ENCODE measurements around the gene MGRN1.

Gene MGRN1

DNA sequence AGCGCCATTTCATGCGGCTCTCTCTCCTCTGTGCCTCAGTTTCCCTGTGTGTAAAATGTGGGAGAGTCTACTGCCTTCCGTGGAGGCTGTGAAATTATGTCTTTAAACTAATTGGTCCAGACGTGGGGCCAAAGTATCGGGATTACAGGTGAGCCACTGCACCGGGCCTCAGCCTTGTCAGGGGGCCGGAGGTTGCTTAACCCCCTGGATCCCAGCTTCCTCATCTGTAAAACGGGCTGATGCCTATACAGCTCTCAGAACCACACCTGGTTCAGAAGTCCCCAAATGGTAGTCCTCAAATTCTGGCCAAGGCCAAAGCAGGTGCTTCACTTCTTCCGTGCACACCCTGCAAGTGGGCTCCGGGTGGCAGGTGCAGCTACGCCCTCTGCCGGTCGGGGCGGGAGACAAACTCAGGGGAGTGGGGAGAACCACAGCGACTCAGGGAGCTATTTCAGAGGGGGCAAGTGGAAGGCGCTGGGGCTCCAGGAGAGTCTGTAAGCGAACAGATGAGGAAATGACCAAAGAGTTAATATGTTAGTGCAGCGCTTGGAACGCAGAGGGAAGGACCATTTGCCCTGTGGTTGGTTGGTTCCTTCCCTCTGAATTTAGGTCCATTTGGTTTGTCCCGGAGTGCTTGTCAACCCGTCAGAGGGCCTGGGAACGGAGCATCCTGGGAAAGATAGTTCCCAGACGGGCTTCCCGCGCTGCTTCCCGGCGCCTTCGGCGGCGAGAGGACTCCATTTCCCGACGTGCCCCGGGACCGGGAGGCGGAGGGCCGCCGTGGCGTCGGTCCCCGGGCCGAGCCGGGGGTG lies at the start of gene MGRN1:
Gene MGRN1, plus strand, starts transcription at position 812 of the 812 bp plus-strand sequence. CDS start 135 bp downstream, outside the sequence.
- peak; percentile 94 to 95 for DNase-seq

DNA sequence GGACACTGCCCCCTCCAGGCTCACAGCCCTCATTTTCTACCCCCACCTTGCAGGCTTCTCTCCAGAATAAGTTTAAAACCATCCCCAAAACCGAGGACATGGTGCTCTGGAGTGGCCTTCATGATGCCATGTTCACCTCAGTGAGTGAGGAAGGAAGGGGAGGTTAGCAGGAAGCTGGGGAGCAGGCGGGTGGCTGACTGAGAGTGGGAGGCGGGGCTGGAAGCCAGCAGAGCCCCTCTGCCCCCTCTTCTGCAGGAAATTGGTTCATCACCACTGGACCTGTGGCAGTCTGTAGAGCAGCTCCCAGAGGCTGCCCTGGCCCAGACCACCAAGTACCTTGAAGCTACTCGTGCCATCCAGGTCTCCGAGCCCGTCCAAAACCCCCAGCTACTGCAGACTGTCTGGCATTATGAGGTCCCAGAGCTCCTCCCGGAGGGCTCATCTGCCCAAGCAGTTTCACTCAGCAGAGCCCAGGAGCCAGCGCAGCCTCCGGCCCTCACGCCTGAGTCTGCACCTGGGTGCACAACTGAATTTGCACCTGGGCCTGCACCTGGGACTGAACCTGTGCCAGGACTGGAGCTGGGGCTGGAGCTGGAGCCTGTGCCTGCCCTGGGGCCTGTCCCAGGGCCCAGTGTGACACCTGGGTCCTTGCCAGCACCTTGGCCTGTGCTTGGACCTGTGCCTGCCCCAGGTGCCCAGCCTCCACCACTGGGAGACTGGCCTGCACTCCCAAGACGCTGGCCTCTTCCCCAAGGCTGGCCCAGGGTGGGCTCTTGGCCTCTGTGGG lies 49.5 kb upstream of the MGRN1 start:
- DNase-seq = no peak

DNA sequence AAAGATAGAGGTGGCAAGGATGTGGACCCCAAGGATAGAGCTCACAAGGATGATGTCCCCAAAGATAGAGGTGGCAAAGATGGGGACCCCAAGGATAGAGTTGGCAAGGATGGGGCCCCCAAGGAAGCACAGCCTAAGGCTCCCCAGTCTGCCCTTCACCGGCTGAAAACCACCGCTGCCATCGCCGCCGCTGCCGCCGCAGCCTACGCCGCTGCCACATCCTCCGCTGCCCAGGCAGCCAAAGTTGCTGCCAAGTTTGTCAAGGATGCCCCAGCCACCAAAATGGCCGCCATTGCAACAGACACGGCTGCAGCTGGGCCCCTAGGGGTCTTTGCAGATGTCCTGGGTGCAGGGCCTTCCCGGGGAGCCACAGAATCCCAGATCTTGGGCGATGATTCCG lies 48.6 kb upstream of the MGRN1 start:
- DNase-seq = no peak

DNA sequence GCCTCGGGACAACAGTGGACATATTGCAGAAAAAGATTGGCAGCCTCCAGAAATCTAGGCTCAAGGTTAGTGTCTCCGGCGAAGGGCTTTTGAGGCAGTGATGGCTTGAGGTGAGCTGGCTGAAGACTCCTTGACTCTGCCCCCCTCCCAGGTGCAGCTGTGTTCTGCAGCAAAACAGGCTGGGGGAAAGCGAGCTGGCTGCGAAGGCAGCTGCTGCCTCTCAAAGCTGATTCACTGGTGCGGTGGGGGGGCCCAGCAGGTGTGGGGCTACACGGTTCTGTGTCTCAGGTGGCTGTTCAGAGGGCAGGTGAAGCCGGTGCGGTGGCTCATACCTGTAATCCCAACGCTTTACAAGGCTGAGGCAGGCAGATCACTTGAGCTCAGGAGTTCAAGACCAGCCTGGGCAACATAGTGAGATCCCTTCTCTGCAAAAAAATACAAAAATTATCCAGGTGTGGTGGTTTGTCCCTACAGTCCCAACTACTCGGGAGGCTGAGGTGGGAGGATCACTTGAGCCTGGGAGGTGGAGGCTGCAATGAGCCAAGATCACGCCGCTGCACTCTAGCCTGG lies 45.6 kb upstream of the MGRN1 start:
- DNase-seq = no peak

DNA sequence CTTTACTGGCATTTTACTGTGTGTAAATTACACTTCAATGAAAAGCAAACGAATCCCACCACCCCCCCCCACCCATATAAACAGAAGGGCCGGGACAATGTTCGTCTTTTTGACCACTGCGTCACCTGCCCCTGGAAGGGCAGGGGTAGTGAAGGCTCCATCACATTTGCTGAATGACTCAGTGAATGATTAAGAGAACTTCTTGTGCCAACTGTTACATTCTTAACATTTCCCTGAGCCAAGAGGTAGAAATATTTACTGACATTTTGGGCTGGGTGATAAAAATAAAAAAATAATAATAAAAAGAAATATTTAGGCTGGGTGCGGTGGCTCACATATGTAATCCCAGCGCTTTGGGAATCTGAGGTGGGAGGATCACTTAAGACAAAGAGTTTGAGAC lies 44.4 kb upstream of the MGRN1 start:
- no peak for DNase-seq

DNA sequence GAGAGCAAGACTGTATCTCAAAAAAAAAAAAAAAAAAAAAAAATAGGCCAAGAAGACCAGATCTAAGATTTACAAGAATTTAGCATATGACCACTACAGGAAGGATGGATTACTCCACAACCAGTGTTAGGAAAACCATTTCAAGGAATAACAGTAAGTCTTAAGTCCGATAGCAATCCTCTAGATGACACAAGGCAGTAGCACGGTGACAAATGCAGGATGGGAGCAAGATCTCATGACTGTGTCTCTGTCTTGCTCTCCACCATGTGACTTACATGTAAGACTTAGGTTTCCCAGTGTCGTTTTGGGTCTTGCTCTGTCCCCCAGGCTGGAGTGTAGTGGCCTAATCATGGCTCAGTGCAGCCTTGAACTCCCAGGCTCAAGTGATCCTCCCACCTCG lies 40.7 kb upstream of the MGRN1 start:
- no peak for DNase-seq

DNA sequence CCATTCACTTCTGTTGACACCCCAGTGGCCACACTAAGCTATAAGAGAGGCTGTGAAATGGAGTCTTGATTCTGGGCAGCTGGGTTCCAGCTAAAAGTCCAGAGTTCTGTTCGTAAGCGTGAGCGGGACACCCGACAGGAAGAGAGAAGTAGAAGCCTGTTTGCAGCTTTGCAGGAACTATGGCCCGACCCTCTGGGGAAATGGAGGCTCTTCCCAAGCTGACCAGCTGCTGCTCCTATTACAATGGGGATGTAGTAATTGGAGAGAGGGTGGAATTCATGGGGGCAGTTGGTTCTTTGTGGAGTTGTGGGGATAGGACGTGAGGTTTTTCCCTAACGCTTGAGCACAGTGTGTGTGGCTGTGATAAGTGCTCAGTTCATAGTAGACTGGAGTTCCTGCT lies 38.3 kb upstream of the MGRN1 start:
- no peak for DNase-seq

DNA sequence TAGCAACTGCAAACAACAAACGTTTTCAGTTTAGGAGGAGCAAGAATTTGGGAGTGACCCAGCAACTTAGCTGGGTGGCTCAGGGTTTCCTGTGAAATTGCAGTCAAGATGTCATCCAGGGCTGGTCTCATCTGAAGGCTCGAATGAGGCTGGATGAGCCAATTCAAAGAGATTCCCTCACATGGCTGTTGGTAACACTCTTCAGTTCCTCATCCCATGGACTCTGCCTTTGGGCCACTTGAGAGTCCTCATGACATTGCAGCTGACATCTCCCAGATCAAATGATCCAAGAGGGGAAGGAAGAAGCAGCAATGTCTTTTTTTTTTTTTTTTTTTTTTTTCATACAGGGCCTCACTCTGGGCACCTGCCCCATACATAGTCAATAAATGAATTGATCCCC lies 36.2 kb upstream of the MGRN1 start:
- no peak for DNase-seq

DNA sequence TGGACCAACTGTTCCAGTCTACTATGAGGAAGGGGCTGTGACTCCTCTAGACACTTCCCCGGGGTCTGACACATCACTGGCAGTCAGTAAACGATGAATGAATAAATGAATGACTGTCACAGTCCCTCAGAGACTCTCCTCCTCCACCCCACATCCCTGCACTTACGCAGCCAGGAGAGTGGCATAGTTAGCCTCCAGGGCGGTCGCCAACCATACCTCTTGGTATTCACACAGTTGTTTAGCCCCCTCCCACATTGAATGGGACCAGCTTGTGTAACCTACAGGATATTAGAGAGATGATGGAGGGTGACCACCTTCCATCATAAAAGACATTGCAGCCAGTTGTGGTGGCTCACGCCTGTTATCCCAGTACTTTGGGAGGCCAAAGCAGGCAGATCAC lies 35.7 kb upstream of the MGRN1 start:
- no peak for DNase-seq

DNA sequence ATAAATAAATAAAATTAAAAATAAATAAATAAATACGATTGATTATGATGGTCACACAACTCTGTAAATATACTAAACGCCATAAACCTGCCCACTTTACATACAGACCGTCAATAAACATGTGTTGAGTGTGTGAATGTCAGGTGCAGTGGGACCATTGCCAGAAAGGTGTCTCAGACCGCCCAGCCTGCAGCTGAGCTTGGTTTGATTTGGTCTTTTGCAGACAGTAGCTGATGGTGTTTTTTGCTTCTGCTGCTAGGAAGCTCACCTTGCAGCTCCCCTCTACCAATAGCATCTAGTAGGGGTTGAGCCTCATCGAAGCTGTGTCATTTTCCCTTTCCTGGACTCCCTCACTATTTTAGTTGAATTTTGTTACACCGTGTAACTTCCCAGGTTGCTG lies 33.4 kb upstream of the MGRN1 start:
- no peak for DNase-seq

DNA sequence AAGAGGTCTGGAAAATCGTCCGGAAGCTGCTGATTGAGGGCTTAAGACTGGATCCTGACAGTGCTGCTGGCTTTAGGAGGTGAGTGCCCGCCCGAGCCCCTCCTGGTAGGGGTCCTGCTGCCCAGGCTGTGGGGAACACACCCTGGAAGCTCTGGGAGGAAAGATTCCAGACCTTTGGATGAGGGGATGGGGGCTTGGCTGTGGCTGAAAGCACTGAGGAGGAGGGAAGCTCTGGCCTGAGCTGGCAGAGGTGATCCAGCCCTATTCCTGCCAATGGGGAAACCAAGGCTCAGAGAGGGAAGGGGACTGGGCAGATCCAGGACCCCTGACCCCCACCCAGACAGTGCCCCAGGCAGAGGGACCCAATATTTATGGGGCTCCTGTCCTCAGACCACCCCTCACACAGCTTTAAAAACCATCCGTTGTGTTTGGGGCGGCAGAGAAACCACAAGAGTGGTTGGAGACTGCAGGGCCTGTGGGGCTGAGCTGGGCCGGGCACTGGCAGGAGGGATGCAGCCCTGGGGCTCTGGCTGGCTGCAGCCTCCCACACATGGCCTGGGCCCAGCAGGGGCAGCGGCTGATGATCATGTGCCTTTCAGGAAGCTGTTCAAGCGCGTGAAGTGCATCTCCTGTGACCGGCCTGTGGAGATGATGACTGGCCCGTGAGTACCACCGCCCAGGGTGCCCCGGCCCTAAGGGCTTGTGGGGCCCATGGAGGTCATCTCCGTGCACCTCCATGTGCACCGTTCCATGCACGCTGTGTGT lies 32.7 kb upstream of the MGRN1 start:
- no peak for DNase-seq

DNA sequence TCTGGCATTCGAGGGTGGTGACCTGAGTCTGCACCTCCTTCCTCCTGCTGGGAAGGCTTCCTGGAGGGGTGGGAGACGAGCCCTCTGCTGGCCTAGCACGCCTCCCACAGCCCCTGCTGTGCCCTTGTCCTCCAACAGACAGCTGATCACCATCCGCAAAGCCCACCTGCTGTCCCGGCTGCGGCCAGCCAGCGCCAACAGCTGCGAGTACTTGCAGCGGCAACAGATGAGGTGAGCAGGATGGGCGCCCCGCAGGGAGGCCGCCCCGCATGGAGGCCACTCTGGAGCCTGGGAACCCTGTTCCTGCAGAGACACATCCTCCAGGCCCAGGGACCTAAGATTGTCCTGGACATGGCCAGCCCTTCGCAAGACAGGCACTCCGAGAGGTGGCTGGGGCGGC lies 31.5 kb upstream of the MGRN1 start:
- DNase-seq = no peak

DNA sequence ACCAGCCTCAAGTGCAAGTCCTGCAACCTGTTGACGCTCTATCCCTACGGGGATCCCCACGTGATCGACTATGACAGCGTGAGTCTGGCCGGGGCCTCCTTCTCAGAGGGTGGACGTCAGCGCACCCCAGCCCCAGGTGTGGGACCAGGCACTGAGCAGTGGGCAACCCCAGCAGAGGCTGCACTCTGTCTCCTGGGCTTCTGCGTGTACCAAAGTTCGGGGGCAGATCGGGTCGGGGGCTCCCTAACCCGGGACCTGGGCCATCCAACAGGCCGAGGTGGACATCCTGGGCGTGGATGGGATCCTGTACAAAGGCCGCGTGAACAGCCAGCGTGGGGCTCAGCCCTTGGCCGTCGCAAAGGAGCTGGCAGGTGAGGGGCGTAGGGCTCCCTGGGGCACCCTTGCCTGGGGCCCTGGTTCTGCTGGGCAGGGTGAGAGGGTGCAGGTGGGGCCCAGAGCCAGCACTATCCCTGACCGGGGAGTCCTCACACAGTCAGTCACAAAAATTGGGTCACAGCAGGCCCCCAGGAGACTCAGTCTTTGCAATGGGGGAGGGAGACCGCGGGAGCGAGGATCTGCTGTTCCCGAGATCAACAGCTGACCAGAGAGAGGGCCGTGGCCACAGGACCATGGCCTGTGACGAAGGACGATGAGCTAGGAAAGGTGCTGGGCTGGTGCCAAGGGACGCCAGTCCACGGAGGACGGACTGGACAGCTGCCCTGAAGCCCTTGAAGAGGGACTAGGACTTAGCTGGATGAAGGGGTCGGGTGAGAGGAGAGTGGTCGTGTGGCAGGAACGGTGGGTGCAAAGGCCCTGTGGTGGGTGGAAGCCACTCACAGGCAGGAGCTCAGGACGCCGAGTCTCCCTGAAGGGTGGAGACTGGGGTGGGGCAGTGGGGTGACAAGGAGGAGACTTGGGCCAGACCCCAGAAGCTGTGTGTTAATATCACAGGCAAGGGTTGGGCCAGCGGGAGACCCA lies 29.9 kb upstream of the MGRN1 start:
- no peak for DNase-seq

DNA sequence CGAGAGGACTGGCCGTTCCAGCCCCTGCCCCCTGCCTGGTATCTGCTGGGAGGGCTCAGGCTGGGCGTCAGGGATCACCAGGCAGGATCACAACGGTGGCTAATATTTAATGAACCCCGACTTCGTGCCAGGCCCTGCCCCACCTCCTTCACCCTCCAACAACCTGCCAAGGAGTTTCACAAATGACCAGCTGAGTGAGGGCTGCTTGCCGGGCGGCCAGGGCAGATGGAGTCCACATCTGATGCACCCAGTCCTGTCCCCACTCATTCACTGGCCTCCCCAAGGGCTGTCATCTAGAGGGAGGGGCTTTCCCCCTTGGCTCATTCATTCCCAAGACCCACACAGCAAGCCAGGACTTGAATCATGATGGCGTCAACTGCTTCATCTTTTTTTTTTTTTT lies 27.5 kb upstream of the MGRN1 start:
- no peak for DNase-seq

DNA sequence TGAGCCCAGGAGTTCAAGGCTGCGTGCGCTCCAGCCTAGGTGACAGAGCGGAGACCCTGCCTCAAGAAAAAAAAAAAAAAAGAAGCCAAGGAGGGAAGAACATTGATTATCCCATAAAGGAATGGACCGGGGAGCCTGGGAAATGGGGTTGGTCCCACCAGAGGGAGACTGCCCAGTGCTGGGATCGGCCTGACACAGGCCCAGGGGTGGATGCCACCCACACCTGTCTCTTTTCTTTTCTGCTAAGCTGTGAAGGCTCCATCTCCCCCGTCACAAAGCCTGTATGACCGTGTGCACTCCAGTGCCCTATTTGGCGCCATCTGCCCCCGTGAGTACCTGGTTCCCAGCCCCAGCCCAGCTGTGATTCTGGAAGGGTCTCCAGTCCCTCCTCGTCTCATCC lies 25.6 kb upstream of the MGRN1 start:
- no peak for DNase-seq

DNA sequence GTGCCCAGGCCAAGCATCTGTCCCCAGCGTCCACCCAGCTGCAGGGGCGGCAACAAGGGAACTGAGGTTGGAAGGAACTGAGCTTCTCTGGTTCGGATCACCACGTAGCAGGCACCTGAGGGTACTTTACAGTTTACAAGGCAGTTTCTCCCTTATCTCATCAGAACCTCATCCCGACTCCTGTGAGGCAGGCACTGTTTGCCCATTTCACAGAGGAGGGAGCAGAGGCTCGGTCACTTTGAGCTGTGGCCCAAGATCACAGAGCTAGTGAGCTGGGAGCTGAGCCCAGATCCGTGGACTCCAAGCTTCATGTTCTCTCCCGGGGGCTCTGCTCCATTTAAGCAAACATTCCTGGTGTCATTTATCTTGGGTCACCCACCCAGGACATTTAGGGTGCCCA lies 25.1 kb upstream of the MGRN1 start:
- DNase-seq = no peak

DNA sequence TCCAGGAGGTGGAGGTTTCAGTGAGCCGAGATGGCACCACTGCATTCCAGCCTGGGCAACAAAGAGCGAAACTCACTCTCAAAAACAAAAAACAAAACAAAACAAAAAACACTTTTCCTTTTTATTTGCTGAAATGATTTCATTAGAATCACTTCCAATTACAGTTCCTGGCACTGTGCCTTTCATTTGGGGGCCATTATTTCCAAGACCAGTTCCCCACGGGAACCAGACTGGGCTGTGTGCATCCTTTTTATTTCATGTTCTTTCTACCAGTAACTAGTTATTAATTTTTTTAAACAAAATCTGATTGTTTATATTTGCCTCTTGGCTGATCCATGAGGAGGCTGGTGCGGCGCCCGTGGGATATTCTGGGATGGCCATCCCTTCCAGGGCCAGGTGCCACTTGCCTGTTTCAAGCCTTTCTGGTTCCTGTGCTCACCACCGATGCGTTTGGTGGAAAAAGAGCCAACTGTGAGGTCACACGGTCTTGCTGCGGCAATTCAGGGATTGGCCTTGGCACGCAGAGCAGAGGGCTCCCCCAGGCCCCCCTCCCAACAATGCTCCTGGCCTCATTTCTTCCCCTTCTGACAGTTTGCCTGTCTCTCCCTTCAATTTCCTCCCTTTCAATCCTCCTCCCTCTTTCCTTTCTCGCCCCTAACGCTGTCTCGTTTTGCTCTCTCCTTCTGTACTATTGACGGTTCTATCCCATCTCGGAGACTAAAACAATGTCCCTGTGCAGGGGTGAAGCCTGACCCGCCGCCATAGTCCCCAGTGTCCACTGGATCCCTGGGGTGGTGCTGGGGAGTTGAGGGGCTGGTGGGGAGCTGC lies 23.4 kb upstream of the MGRN1 start:
- no peak for DNase-seq

DNA sequence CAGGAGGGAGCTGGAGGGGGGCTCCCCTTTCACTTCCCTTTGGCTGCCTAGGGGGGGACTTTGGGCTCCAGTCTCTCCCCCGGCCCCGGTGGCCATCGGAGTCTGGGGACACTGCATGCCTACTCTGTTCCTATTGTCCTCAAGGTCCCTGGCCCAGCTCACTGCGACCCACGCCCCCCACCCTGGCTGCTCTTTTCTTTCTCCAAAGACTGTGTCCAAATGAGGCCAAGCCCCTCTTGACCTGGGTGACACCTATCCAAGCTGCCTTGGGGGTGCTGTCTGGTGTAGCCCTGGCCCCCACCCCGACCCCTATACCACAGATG lies 22.8 kb upstream of the MGRN1 start:
- DNase-seq = no peak

DNA sequence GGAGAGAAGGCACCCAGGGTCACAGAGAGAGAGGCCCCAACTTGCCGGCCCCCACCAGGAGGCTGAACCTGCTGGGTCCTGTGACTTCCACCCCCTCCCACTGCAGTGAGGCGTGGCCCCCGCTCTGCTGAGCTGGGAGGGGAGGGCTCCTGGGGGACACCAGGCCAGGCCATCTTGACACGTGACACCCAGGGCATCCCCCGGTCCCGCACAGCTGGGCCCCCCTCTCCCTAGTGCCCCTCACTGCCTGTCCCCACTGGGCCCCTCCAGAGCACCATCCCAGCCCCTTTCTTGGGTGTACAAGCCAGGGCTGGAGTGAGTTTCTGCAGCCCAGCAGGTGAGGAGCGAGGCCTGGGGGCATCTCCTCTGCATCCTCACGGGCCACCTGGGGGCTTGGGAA lies 22.3 kb upstream of the MGRN1 start:
- no peak for DNase-seq

DNA sequence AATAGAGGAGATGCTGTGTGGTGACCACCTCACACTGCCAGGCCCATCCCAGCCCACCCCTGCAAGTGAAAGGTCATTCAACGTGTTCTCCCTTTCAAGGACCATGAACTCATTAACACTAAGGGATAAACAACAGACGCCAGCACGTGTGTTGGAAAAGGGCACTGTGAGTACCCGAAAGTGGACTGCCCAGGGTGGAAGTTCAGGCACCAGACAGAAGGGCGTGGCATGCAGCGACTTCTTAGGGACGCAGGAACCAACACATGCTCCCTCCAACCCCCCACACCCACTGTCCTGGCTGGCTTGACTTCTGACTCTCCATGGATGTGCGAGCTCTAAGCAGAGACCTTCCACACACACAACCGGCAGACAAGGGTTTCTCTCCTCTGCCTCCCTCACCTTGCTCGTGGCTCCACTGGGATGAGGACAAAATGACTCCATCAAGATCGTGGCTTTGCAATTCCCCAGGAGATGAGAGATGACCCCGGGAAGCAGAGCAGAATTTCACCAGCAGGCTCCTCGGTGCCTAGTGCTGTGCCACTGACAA lies 20.9 kb upstream of the MGRN1 start:
- DNase-seq = no peak

DNA sequence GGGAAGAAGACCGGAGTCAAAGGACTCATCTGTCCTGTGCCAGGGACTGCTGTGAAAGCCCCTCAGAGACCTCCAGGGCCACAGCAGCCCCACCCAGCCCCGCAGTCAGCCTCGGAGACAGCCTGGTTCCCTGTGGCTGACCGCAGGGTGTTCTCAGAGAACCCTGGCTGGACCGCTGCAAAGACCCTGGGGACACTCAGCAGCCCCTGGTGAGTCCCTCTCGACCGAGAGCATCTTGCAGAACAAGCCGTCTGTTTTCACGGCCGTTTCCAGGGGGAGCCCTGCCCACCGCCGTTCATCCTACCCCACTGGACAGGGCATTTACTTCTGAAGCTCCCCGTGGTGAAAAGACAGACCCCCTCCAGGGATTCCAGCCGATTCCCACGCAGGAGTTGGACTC lies 20.2 kb upstream of the MGRN1 start:
- no peak for DNase-seq
